HepG2 (cell line): ENCODE measurements around the gene GP1BA. TPM values are rescaled to one million over a fixed set of nuclear protein-coding genes. Genes with fewer than 3 reads are reported as not detected.

Source experiments
- AKNA ChIP-seq: sonication (generic); formaldehyde crosslinking; IDR thresholded peaks from 2 replicates; pipeline ENCODE4 v1.4.0; 2020; ENCODE audit warnings: missing genetic modification reagents, borderline replicate concordance
- CEBPG ChIP-seq: IDR thresholded peaks from 2 replicates; pipeline ENCODE4 v1.6.1; 2016
- JUNB ChIP-seq: sonication (generic); formaldehyde crosslinking; IDR thresholded peaks from 2 replicates; pipeline ENCODE4 v1.8.0; 2022; ENCODE audit warnings: missing genetic modification reagents, mild to moderate bottlenecking, borderline replicate concordance
- MAZ ChIP-seq, 2 experiments: sonication (generic) in 1 of 2; formaldehyde crosslinking in 1 of 2; IDR thresholded peaks; 2 replicates each; pipeline versions ENCODE4 v1.5.0 to v1.6.1; 2012 to 2020; ENCODE audit warnings: low read depth in 2 of 2, mild to moderate bottlenecking in 2 of 2, borderline replicate concordance in 1 of 2, improper control_type of control experiment in 1 of 2, low read length in 1 of 2, missing genetic modification reagents in 1 of 2, moderate library complexity in 1 of 2
- MYNN ChIP-seq: sonication (generic); formaldehyde crosslinking; IDR thresholded peaks from 2 replicates; pipeline ENCODE4 v1.4.0; 2020; ENCODE audit warnings: mild to moderate bottlenecking, low read depth, missing genetic modification reagents
- NAIF1 ChIP-seq: sonication (generic); formaldehyde crosslinking; IDR thresholded peaks from 2 replicates; pipeline ENCODE4 v1.5.0; 2020; ENCODE audit warnings: mild to moderate bottlenecking, missing genetic modification reagents, borderline replicate concordance
- SRSF9 ChIP-seq: fragments of 200-400 bp; formaldehyde crosslinking; IDR thresholded peaks from 2 replicates; pipeline ENCODE4 v1.6.1; 2018; ENCODE audit warnings: borderline replicate concordance, mild to moderate bottlenecking, low read depth, low read length; ENCODE audit not compliant: insufficient read depth, poor library complexity, severe bottlenecking
- TAF1 ChIP-seq: sonication (generic); formaldehyde crosslinking; IDR thresholded peaks from 2 replicates; pipeline ENCODE4 v1.4.0; 2020; ENCODE audit warnings: missing genetic modification reagents
- TFDP2 ChIP-seq: sonication (generic); formaldehyde crosslinking; IDR thresholded peaks from 2 replicates; pipeline ENCODE4 v1.4.0; 2020; ENCODE audit warnings: missing genetic modification reagents
- ZBTB4 ChIP-seq: sonication (generic); formaldehyde crosslinking; IDR thresholded peaks from 2 replicates; pipeline ENCODE4 v1.4.0; 2020; ENCODE audit warnings: missing genetic modification reagents, mild to moderate bottlenecking, borderline replicate concordance
- ZFY ChIP-seq: sonication (generic); formaldehyde crosslinking; IDR thresholded peaks from 2 replicates; pipeline ENCODE4 v1.4.0; 2020; ENCODE audit warnings: missing genetic modification reagents
- ZNF234 ChIP-seq: sonication (generic); formaldehyde crosslinking; conservative IDR thresholded peaks from 2 replicates; pipeline ENCODE4 v1.5.1; 2020; ENCODE audit warnings: mild to moderate bottlenecking, missing genetic modification reagents
- ZNF580 ChIP-seq: IDR thresholded peaks from 2 replicates; pipeline ENCODE4 v1.6.1; 2016; ENCODE audit warnings: low read depth, borderline replicate concordance
- ZNF629 ChIP-seq: sonication (generic); formaldehyde crosslinking; conservative IDR thresholded peaks from 2 replicates; pipeline ENCODE4 v1.5.0; 2020; ENCODE audit warnings: missing genetic modification reagents
- ZNF720 ChIP-seq: sonication (generic); formaldehyde crosslinking; IDR thresholded peaks from 2 replicates; pipeline ENCODE4 v1.4.0; 2020; ENCODE audit warnings: missing genetic modification reagents
- ZNF788 ChIP-seq: sonication (generic); formaldehyde crosslinking; IDR thresholded peaks from 2 replicates; pipeline ENCODE4 v1.5.0; 2020; ENCODE audit warnings: mild to moderate bottlenecking, missing genetic modification reagents, borderline replicate concordance
- polyA plus RNA-seq, 8 experiments: library from polyadenylated mRNA; depleted of rRNA in 3 of 8; stranded (reverse) in 7 of 8; unstranded in 1 of 8; fragments of >200 nt; fragmentation: Illumina TruSeq in 4 of 8; extraction: Trizol in 4 of 8; gene quantifications; 2 replicates each; pipeline versions ENCODE4 v1.2.1 to v1.2.3, GENCODE V29; 2011 to 2016; ENCODE audit warnings: low read depth in 4 of 8, missing spikeins in 1 of 8, mixed read lengths in 1 of 8; ENCODE audit not compliant: insufficient read depth in 1 of 8
- total RNA-seq, 5 experiments: library from RNA; depleted of rRNA; stranded (reverse); fragments of >200 nt; fragmentation: Illumina TruSeq; extraction: Trizol; gene quantifications; 2 replicates each; pipeline ENCODE4 v1.2.3, GENCODE V29; 2016; ENCODE audit warnings: low read depth in 1 of 5
- TF ChIP-seq, protein P1 (sequence below): sonication (generic); formaldehyde crosslinking; IDR thresholded peaks from 2 replicates; pipeline ENCODE4 v1.4.0; 2020; ENCODE audit warnings: mild to moderate bottlenecking, missing genetic modification reagents

Gene GP1BA
- total and polyA plus RNA-seq, 2 of the 13 experiments (the other 11 are each of a cell fraction or from before 2014, with no cell fraction given) = not detected

- no peak for TF ChIP-seq JUNB (CRISPR knock-in tag)
- TF ChIP-seq CEBPG = peak; percentile 54; the same call in 1 of the 2 replicates
- no peak for TF ChIP-seq ZNF234 (CRISPR knock-in tag)
- 0 out of 2 replicates have a peak, but pooled peaks have one; percentile 55 for TF ChIP-seq NAIF1 (CRISPR knock-in tag)
- no peak for TF ChIP-seq ZNF580 (CRISPR knock-in tag)
- no peak for TF ChIP-seq ZNF720 (CRISPR knock-in tag)
- TF ChIP-seq MAZ (IDR thresholded peaks at IDR 0.05; ENCODE audit: borderline replicate concordance, low read depth, low read length) = peak; percentile 14; the same call in 1 of the 2 replicates
- TF ChIP-seq MAZ (CRISPR knock-in tag; IDR thresholded peaks at IDR 0.05; ENCODE audit: low read depth) = no peak; the same call in 1 of the 2 replicates
- 0 out of 2 replicates have a peak, but pooled peaks have one; percentile 47 for TF ChIP-seq MYNN (CRISPR knock-in tag)
- 0 out of 2 replicates have a peak, but pooled peaks have one; percentile 9 for TF ChIP-seq TFDP2
- TF ChIP-seq, protein P1, sequence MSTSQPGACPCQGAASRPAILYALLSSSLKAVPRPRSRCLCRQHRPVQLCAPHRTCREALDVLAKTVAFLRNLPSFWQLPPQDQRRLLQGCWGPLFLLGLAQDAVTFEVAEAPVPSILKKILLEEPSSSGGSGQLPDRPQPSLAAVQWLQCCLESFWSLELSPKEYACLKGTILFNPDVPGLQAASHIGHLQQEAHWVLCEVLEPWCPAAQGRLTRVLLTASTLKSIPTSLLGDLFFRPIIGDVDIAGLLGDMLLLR (CRISPR knock-in tag) = no peak
- TF ChIP-seq SRSF9 = no peak
- no peak for TF ChIP-seq AKNA (CRISPR knock-in tag)
- peak; percentile 31; the same call in 1 of the 2 replicates for TF ChIP-seq ZFY (CRISPR knock-in tag)
- TF ChIP-seq ZNF788 (CRISPR knock-in tag) = no peak; the same call in 1 of the 2 replicates
- TF ChIP-seq TAF1 = no peak
- no peak for TF ChIP-seq ZNF629 (CRISPR knock-in tag)
- TF ChIP-seq ZBTB4 (CRISPR knock-in tag) = no peak
Observed at GRCh38 chr17:4969047-4969550, 37.0 kb downstream of the GP1BA start (continued).
